Astrocyte (in vitro differentiated cells and primary cell): ENCODE results near the gene AASDHPPT.
"Not testable (repeated sequence)": the region's sequence is repeated elsewhere in the genome, so short reads cannot be mapped to it uniquely, and the experiment has no call there.

Source experiments
- CTCF ChIP-seq: IDR thresholded peaks from 2 replicates; pipeline ENCODE4 v1.5.1; 2011; ENCODE audit warnings: low read depth, mild to moderate bottlenecking, inconsistent platforms, low read length, moderate library complexity; ENCODE audit not compliant: insufficient read depth
- EZH2 ChIP-seq: IDR thresholded peaks from 2 replicates; pipeline ENCODE4 v1.6.1; 2012; ENCODE audit warnings: mild to moderate bottlenecking, low read length, inconsistent platforms; ENCODE audit not compliant: insufficient read depth

DNA sequence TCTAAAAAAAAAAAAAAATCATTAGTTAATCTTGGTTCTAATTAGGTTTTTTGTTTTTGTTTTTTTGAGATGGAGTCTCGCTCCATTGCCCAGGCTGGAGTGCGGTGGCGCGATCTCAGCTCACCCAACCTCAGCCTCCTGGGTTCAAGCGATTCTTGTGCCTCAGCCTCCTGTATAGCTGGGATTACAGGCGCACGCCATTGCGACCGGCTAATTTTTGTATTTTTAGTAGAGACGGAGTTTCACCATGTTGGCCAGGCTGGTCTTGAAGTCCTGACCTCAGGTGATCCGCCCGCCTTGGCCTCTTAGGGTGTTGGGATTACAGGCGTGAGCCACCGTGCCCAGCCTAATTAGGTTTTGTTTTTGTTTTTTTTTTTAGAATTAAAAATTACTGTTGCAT, 19.1 kb upstream of the AASDHPPT start:
- not testable (repeated sequence) for TF ChIP-seq EZH2, CTCF
